Neural cell (in vitro differentiated cells): ENCODE data around the gene MSL2. TPM values are rescaled to one million over a fixed set of nuclear protein-coding genes. Genes with fewer than 3 reads are reported as not detected.

Experiments used
- H2AFZ ChIP-seq: fragments of 200-600, 300-800 bp; sonication (generic), shearing (Covaris generic); 2 replicates; pipeline ENCODE4 v1.6.0; 2014; ENCODE audit warnings: low read depth, mild to moderate bottlenecking, antibody characterized with exemption, low read length, moderate library complexity
- H3F3A ChIP-seq: fragments of 200-600 bp; shearing (Covaris generic); 2 replicates; pipeline ENCODE4 v1.6.1; 2016; ENCODE audit warnings: mild to moderate bottlenecking, moderate library complexity, mixed read lengths, antibody characterized with exemption, low read length; ENCODE audit not compliant: insufficient read depth, poor library complexity, severe bottlenecking
- H3K27ac ChIP-seq: fragments of 200-600, 300-800 bp; sonication (generic), shearing (Covaris generic); 2 replicates; pipeline ENCODE4 v1.5.1; 2014; ENCODE audit warnings: mild to moderate bottlenecking, low read length, moderate library complexity
- H3K27me3 ChIP-seq: fragments of 300-800, 200-600 bp; sonication (generic), shearing (Covaris generic); 2 replicates; pipeline ENCODE4 v1.6.0; 2014; ENCODE audit warnings: mild to moderate bottlenecking, low read depth, low read length, moderate library complexity; ENCODE audit not compliant: insufficient read depth
- H3K36me3 ChIP-seq: fragments of 300-800, 200-600 bp; sonication (generic), shearing (Covaris generic); 2 replicates; pipeline ENCODE4 v1.5.1; 2014; ENCODE audit warnings: mild to moderate bottlenecking, antibody characterized with exemption, low read length, moderate library complexity; ENCODE audit not compliant: insufficient read depth
- H3K4me2 ChIP-seq: fragments of 300-800, 200-600 bp; sonication (generic), shearing (Covaris generic); 2 replicates; pipeline ENCODE4 v1.6.0; 2014; ENCODE audit warnings: mild to moderate bottlenecking, low read length
- H3K4me3 ChIP-seq: fragments of 300-800, 200-600 bp; sonication (generic), shearing (Covaris generic); 2 replicates; pipeline ENCODE4 v1.5.1; 2014; ENCODE audit warnings: mild to moderate bottlenecking, low read length, moderate library complexity
- H3K79me2 ChIP-seq: fragments of 200-600 bp; shearing (Covaris generic); replicated peaks from 2 replicates; pipeline ENCODE4 v1.6.0; 2014; ENCODE audit warnings: mild to moderate bottlenecking, low read length, moderate library complexity; ENCODE audit not compliant: insufficient read depth
- H3K9ac ChIP-seq: fragments of 300-800, 200-600 bp; sonication (generic), shearing (Covaris generic); 2 replicates; pipeline ENCODE4 v1.6.1; 2016; ENCODE audit warnings: mild to moderate bottlenecking, low read length, mixed read lengths
- H3K9me2 ChIP-seq: fragments of 200-600 bp; shearing (Covaris generic); 2 replicates; pipeline ENCODE4 v1.6.1; 2016; ENCODE audit warnings: mild to moderate bottlenecking, low read length, mixed read lengths; ENCODE audit not compliant: insufficient read depth
- H3K9me3 ChIP-seq: fragments of 200-600, 300-800 bp; sonication (generic), shearing (Covaris generic); 2 replicates; pipeline ENCODE4 v1.6.1; 2016; ENCODE audit warnings: mild to moderate bottlenecking, mixed run types, low read length, moderate library complexity, mixed read lengths
- H4K20me1 ChIP-seq: fragments of 200-600 bp; shearing (Covaris generic); 2 replicates; pipeline ENCODE4 v1.6.1; 2016; ENCODE audit warnings: mild to moderate bottlenecking, mixed run types; ENCODE audit not compliant: insufficient read depth
- EP300 ChIP-seq: fragments of 450-650 bp; conservative IDR thresholded peaks from 2 replicates; pipeline ENCODE4 v1.6.1; 2014; ENCODE audit warnings: antibody characterized with exemption, mild to moderate bottlenecking, moderate library complexity; ENCODE audit not compliant: poor library complexity, severe bottlenecking
- EZH2 ChIP-seq: fragments of 200-600, 300-800 bp; shearing (Covaris generic), sonication (generic); IDR thresholded peaks from 2 replicates; pipeline ENCODE4 v1.6.1; 2014; ENCODE audit warnings: antibody characterized with exemption, low read length, borderline replicate concordance, mild to moderate bottlenecking; ENCODE audit not compliant: insufficient read depth, poor library complexity, severe bottlenecking
- MXI1 ChIP-seq: fragments of 450-650 bp; conservative IDR thresholded peaks from 2 replicates; pipeline ENCODE4 v1.6.1; 2014; ENCODE audit warnings: antibody characterized with exemption, mild to moderate bottlenecking; ENCODE audit not compliant: poor library complexity, severe bottlenecking
- POLR2AphosphoS5 ChIP-seq: IDR thresholded peaks from 2 replicates; pipeline ENCODE4 v1.6.1; 2012
- RAD21 ChIP-seq: fragments of 450-650 bp; conservative IDR thresholded peaks from 2 replicates; pipeline ENCODE4 v1.6.1; 2014; ENCODE audit warnings: antibody characterized with exemption, mild to moderate bottlenecking, moderate library complexity
- SMC3 ChIP-seq: fragments of 450-650 bp; conservative IDR thresholded peaks from 2 replicates; pipeline ENCODE4 v1.6.1; 2014; ENCODE audit warnings: antibody characterized with exemption, mild to moderate bottlenecking, moderate library complexity; ENCODE audit not compliant: poor library complexity
- TAF1 ChIP-seq: IDR thresholded peaks from 2 replicates; pipeline ENCODE4 v1.6.1; 2012; ENCODE audit warnings: low read depth
- polyA plus RNA-seq: library from polyadenylated mRNA; depleted of rRNA; stranded (reverse); fragments of >200 nt; gene quantifications from 2 replicates; pipeline ENCODE4 v1.2.3, GENCODE V29; 2014
- TF ChIP-seq, protein P1 (sequence below): IDR thresholded peaks from 2 replicates; pipeline ENCODE4 v1.6.1; 2012; ENCODE audit warnings: borderline replicate concordance
- TF ChIP-seq, protein P2 (sequence below): fragments of 450-650 bp; IDR thresholded peaks from 2 replicates; pipeline ENCODE4 v1.5.1; 2014; ENCODE audit warnings: antibody characterized with exemption, mild to moderate bottlenecking, moderate library complexity; ENCODE audit not compliant: poor library complexity, severe bottlenecking

Gene MSL2
- polyA plus RNA-seq, 1 donor from 2014 or later = 12.8 TPM

GRCh38 chr3:136142592-136142991 lies 53.5 kb downstream of the MSL2 start:
- no peak overlapping the region for H3K4me2 ChIP-seq
- no peak overlapping the region for H3K27ac ChIP-seq
- H3K9me3 ChIP-seq = no peaks in the 10 kb centered on the region
- no peaks in the 10 kb centered on the region for H4K20me1 ChIP-seq
- no peak overlapping the region for H3K9ac ChIP-seq
- no peaks in the 10 kb centered on the region for H3F3A ChIP-seq
- no peaks in the 10 kb centered on the region for H3K9me2 ChIP-seq
- no peak overlapping the region for H2AFZ ChIP-seq
- no peak overlapping the region for H3K4me3 ChIP-seq
- TF ChIP-seq EP300 (no peak), RAD21 (no peak), SMC3 (no peak), POLR2AphosphoS5 (no peak), TAF1 (no peak), MXI1 (no peak), EZH2 (no peak)
- TF ChIP-seq, protein P1, sequence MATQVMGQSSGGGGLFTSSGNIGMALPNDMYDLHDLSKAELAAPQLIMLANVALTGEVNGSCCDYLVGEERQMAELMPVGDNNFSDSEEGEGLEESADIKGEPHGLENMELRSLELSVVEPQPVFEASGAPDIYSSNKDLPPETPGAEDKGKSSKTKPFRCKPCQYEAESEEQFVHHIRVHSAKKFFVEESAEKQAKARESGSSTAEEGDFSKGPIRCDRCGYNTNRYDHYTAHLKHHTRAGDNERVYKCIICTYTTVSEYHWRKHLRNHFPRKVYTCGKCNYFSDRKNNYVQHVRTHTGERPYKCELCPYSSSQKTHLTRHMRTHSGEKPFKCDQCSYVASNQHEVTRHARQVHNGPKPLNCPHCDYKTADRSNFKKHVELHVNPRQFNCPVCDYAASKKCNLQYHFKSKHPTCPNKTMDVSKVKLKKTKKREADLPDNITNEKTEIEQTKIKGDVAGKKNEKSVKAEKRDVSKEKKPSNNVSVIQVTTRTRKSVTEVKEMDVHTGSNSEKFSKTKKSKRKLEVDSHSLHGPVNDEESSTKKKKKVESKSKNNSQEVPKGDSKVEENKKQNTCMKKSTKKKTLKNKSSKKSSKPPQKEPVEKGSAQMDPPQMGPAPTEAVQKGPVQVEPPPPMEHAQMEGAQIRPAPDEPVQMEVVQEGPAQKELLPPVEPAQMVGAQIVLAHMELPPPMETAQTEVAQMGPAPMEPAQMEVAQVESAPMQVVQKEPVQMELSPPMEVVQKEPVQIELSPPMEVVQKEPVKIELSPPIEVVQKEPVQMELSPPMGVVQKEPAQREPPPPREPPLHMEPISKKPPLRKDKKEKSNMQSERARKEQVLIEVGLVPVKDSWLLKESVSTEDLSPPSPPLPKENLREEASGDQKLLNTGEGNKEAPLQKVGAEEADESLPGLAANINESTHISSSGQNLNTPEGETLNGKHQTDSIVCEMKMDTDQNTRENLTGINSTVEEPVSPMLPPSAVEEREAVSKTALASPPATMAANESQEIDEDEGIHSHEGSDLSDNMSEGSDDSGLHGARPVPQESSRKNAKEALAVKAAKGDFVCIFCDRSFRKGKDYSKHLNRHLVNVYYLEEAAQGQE = no peak
- TF ChIP-seq, protein P2, sequence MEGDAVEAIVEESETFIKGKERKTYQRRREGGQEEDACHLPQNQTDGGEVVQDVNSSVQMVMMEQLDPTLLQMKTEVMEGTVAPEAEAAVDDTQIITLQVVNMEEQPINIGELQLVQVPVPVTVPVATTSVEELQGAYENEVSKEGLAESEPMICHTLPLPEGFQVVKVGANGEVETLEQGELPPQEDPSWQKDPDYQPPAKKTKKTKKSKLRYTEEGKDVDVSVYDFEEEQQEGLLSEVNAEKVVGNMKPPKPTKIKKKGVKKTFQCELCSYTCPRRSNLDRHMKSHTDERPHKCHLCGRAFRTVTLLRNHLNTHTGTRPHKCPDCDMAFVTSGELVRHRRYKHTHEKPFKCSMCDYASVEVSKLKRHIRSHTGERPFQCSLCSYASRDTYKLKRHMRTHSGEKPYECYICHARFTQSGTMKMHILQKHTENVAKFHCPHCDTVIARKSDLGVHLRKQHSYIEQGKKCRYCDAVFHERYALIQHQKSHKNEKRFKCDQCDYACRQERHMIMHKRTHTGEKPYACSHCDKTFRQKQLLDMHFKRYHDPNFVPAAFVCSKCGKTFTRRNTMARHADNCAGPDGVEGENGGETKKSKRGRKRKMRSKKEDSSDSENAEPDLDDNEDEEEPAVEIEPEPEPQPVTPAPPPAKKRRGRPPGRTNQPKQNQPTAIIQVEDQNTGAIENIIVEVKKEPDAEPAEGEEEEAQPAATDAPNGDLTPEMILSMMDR = no peak
- H3K79me2 ChIP-seq = peaks cover 7% of the 10 kb centered on the region
- peaks cover 2% of the 10 kb centered on the region for H3K36me3 ChIP-seq
- no peaks in the 10 kb centered on the region for H3K27me3 ChIP-seq

DNA sequence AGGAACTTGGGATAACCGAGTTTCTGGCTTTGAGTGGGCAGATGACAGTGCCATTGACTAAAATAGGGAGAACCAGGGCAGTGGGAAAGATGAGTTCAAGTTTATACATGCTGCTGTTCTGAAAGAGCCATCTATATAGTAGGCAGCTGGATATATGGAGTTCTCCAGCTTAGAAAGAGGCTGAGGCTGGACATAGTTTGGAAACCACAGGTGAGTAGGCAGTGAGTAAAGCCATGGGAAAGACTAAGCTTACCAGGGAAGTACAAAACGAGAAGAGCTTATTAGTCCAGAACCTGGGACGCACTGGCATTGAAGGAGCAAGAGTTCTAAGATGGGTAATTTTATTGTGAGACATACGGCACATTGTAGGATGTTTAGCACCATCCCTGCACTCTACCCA lies 54.2 kb downstream of the MSL2 start:
- Histone ChIP-seq H3F3A (no peaks in the 10 kb centered on the region), H3K27me3 (no peaks in the 10 kb centered on the region), H4K20me1 (no peaks in the 10 kb centered on the region), H3K9me3 (no peaks in the 10 kb centered on the region), H3K9ac (no peak overlapping the region), H3K9me2 (no peaks in the 10 kb centered on the region), H3K27ac (no peak overlapping the region), H3K79me2 (peaks cover under 1% of the 10 kb centered on the region), H3K4me2 (no peak overlapping the region), H3K36me3 (no peaks in the 10 kb centered on the region), H3K4me3 (no peak overlapping the region), H2AFZ (no peak overlapping the region)
- TF ChIP-seq TAF1 = no peak
- TF ChIP-seq EP300 = no peak
- no peak for TF ChIP-seq SMC3
- TF ChIP-seq, protein P1 = no peak
- no peak for TF ChIP-seq RAD21
- TF ChIP-seq MXI1 = no peak
